ENCODE results near the gene SYNJ1.
"Not testable (repeated sequence)": the region's sequence is repeated elsewhere in the genome, so short reads cannot be mapped to it uniquely, and the experiment has no call there.

Gene SYNJ1, protein sequence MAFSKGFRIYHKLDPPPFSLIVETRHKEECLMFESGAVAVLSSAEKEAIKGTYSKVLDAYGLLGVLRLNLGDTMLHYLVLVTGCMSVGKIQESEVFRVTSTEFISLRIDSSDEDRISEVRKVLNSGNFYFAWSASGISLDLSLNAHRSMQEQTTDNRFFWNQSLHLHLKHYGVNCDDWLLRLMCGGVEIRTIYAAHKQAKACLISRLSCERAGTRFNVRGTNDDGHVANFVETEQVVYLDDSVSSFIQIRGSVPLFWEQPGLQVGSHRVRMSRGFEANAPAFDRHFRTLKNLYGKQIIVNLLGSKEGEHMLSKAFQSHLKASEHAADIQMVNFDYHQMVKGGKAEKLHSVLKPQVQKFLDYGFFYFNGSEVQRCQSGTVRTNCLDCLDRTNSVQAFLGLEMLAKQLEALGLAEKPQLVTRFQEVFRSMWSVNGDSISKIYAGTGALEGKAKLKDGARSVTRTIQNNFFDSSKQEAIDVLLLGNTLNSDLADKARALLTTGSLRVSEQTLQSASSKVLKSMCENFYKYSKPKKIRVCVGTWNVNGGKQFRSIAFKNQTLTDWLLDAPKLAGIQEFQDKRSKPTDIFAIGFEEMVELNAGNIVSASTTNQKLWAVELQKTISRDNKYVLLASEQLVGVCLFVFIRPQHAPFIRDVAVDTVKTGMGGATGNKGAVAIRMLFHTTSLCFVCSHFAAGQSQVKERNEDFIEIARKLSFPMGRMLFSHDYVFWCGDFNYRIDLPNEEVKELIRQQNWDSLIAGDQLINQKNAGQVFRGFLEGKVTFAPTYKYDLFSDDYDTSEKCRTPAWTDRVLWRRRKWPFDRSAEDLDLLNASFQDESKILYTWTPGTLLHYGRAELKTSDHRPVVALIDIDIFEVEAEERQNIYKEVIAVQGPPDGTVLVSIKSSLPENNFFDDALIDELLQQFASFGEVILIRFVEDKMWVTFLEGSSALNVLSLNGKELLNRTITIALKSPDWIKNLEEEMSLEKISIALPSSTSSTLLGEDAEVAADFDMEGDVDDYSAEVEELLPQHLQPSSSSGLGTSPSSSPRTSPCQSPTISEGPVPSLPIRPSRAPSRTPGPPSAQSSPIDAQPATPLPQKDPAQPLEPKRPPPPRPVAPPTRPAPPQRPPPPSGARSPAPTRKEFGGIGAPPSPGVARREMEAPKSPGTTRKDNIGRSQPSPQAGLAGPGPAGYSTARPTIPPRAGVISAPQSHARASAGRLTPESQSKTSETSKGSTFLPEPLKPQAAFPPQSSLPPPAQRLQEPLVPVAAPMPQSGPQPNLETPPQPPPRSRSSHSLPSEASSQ (N-terminal part only)

DNA sequence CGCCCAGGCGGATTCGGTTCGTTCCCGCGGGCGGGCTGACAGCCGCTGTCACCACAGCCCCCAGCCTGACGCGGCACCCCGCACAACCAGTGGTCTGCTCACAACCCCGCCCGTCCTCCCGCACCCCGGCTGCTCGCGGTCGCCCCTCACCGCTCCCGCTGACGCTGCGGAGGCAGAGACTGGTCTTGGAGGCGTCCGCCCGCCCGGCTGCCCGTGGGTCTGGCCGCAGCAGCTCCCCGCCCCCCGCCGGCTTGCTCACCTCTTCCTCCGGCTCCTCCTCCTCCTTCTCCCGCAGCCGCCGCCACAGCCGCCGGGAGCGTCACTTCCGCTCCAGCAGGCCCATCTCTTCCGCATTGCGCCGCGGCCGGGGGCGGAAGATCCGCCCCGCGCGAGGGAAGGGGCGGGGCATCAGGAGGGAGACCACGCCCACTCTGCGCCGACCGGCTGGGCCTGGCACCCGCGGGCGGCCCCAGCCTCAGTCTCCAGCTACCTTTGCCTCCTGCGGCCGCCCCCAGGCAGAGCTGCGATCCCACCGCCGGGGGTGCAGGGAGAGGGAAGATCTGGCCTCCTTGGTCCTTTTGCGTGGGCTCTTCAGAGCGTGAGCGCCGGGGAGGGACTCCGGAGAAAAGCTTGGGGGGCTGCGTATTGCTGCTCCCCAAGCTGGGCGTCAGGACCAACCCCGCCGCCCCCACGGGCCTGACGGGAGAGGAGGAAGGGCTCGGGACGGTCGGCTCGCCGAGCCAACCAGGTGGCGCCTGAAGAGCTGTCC is at the start of gene SYNJ1:
SYNJ1 (minus strand) TSS at position 327 of the 769 bp plus-strand sequence. CDS start 1,118 bp downstream, outside the sequence.
- no peak for FAIRE-seq

DNA sequence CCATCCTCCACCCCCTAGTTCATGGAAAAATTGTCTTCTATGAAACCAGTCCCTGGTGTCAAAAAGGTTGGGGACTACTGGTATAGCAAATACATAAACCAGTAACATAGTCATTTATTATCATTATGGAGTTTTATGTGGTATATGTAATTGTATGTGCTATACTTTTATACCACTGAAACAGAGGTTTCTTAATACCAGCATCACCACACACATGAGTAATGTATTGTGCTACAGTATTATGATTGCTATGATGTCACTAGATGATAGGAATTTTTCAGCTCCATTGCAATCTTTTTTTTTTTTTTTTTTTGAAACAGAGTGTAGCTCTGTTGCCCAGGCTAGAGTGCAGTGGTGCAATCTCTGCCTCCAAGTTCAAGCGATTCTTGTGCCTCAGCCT is 49.5 kb upstream of the SYNJ1 start:
- FAIRE-seq: no peak

DNA sequence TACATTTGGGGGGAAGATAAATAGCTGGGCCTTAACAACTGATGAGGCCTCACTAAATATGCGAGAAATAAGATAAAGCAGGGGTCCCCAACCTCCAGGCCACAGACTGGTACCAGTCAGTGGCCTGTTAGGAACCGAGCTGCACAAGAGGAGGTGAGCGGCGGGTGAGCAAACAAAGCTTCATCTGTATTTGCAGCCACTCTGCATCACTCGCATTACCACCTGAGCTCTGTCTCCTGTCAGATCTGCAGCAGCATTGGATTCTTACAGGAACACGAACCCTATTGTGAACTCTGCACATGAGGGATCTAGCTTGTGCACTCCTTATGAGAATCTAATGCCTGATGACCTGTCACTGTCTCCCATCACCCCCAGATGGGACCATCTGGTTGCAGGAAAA is 48.9 kb upstream of the SYNJ1 start:
- FAIRE-seq: no peak

DNA sequence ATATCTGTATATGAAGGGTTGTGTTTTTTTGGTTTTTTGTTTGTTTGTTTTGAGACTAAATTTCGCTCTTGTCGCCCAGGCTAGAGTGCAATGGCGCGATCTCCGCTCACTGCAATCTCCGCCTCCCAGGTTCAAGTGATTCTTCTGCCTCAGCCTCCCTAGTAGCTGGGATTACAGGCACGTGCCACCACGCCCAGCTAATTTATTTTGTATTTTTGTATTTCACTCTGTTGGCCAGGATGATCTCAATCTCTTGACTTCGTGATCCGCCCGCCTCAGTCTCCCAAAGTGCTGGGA is 45.2 kb upstream of the SYNJ1 start:
- not testable (repeated sequence) for FAIRE-seq

DNA sequence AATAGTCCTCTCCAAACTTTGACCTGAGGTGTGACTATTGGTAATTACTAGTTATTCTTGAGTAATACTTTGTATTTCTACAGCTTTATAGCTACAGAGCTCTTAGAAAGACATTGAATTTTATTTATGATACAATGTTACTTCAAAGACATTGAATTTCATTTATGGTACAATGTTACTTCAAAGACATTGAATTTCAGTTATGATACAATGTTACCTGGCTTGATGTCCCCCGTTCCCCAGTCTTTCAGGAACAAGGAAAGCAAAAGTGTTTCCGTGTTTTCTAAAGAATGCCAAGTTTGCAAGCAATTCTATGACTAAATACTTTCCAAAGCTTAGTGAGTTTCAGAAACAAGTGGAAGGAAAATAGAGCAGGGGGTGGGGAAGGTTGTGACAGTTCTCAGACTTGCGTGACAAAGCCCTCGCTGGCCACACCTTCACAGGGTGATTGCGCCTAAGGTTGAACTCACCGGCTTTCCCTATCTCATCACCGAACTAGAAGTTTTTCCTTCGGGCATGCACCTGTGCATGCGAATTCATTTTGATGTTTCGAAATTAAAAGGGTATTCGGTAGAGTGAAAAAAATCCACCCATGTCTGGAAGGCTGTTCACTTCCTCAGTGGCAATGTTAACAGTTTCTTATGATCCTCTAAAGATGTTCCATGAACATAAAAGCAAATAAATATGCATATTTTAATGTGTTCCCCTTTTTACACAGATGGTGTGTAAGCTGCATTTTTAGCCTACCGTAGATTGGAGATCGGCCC is 44.7 kb upstream of the SYNJ1 start:
- no peak for FAIRE-seq

DNA sequence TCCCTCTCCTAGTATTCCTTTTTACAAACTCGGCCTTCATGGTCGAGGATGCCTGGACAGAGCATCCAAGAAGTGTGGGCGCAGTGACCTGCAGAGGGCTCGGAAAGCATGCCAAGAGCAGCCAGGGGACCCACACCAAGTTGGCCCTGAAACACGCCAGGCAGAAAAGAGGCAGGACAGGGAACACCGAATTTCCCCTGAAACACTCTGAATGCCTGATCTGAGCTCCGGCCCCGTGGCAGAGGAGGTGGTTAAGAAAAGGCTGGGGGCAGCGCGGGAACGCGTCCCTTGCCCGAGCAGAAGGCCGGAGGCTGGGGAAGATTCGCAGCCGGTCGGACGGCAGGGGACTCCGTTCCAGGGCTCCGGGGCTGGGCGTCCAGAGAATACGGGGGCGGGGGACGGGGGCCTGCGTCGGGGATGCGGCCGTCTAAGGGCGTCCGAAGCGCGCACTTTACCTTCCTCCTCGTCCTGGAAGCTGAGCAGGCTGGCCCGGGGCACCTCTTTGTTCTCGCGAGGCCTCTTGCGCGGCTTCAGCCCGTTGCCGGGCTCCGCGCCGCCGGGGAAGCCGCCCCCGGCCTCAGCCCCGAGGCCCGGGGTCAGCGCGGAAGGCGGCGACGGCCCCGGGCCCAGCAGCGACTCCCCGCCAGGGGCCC is 43.2 kb upstream of the SYNJ1 start:
- no peak for FAIRE-seq

DNA sequence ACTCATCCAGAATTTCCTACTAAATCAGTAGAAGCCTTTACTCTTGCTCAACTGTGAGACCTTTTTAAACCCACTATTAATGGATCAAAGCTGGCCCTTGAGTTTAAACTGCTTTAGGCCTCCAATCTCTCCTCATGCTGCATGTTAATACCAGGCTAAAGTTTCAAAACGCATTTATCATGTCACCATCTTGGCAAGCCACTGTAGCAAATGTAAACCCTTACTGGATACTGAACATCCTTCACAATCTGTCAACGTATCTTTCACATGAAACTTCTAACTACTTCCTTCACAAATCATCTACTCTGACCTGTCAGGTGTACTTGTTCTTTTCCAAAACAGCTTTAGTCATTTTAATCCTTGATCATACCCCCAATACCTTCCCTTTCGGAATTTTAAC is 40.7 kb upstream of the SYNJ1 start:
- FAIRE-seq: no peak

DNA sequence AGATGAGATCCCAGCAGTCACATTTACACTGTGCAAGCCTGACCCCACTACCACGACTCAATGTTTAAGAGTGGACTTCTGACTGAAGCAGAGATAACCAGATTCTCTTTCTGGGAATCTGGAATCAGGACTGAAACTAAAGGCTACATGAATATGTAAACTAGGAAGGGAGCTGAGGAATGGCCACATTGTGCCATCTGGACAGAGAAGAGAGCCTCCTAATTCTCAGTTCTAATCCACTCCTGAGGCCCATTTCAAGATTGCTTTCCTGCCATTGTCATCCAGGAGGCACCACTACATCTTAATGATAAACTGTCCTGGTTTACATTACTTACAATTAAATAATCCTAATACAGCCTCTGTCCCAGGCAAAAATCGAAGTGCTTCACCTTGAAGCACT is 37.2 kb upstream of the SYNJ1 start:
- no peak for FAIRE-seq

DNA sequence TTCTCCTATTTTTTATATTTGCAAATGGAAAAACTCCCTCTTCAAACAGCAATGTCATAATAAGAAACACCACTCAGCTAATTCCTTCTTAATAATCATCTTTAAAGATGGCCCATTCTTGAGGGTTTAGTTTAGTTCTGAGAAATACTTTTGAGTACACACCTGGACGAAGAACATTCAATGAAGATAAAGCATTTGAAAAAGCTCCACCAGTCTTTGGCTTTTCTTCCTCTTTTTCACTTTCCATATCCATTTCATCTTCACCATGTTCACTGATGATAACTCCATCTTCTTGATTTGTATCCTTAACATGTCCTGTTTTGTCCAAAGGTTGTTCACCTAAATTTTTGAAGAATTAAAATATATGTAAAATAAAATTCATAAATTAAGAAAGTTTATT is 36.4 kb upstream of the SYNJ1 start:
- no peak for FAIRE-seq

DNA sequence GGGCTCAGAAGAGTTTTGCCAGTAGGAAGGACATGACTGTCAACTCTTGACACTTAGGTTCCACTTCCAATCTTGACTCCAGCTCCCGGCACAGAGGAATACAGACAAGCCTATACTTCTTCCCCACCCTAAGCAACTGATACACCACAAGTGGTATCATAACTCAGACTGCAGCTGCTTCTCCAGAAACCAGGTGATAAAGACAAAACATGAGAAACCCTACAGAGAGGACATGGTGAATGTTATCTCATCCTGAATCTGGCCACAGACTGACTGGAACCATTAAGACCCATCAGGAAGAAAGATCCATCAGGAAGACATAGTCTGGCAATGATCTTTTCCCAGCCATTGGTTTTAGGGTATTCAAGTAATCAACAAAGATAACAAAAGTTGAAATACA is 30.0 kb upstream of the SYNJ1 start:
- FAIRE-seq: no peak

DNA sequence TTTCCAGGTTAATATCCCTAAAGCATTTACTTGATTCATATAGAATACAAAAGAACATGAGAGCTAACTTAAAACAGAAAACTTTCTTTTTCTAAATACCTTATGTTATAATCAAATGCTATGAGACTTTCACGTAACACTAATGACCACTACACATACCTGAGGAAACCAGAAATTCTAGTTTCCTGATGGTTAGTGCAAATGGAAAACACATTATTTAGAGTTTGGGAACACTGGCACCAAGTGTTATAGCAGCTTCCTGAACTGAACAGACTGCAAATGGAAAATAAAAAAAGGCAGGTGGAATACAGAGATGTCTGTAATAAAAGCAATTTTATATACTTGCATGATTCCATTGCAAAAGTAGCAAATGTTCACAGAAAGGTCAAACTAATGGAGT is 28.3 kb upstream of the SYNJ1 start:
- no peak for FAIRE-seq

DNA sequence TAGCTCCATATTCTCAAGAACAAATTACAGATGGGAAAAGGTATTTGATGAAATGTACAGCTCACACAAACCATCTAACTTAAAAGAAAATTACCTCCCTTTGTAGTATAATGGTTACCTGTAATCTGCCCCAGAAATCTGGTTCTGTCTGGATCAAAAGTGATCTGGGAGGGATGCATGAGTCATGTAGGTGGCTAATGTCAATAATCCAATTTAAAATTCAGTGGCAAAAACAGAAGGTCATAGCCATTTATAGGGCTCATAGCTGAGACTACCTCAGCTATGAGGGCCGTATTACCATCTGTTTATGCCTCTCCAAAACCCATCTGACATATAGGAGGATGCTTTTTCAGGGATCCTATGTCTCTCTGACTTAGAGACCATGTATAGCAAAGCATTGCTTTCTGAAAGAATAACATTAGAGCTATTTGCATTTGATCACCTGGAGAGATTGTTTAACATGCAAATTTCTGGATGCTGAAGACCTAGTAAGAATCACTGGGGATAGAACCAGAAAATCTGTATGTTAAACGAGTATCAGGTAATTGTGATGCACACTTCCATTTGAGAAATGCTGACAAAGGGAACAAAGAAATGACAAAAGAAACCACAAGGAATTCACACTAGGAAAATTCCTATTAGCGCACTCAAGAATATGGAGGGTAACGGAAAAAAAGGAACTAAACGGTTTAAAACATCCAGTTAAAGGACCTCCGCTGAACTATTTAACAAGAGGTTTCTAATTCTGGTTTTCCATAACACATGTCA is 26.2 kb upstream of the SYNJ1 start:
- FAIRE-seq: no peak

DNA sequence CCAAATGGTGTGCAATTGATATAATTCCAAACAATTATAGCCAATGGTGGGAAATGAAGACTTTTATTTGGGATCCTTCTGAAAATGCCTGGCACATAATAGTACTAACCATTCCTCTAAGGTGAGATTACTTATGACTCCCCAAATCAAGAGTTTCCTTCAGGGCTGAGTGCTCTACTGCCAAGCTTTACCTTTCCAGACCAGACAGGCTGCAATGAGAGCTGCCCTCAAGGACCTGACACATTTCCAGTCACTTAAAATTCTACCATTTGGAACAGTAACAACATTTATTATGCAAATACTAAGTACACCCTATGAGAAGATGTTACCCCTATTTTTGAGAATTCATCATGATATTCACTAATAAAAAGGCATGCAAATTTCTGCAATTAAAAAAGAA is 22.6 kb upstream of the SYNJ1 start:
- FAIRE-seq: no peak

DNA sequence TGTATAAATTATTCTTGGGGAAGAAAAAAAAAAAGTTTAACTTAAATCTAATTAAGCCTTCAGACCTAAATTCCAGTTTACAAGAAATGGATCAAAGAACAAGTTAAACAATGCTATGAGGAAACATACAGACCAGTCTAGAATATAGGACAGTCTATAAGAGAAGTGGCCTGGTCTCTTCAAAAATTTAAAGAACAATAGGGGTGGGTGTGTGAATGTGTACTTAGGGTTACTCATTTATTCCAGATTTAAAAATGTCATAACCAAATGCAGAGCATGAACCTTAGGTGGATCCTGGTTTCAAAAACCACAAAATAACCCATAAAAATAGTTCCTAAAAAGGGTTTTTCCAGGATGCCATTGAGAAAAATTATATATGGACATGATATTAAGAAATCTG is 21.8 kb upstream of the SYNJ1 start:
- FAIRE-seq: no peak

DNA sequence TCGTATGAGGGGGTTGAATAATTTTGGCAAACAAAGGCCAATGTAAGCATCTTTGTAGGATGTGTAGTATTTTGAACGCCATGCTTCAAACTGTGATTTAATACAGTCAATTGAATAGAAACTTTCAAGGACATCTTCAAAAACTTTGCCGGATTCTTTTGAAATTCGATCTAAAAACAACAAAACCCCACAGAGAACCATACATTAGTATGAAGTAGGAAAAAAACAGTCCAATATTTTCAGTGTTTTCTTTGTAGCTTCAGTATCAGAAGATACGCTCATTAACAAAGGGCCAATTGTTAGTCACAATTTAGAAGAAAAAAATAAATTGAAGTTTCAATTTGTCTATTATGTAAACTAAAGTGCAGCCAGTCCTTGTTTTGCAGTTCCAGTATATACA is 20.7 kb upstream of the SYNJ1 start:
- FAIRE-seq: no peak

DNA sequence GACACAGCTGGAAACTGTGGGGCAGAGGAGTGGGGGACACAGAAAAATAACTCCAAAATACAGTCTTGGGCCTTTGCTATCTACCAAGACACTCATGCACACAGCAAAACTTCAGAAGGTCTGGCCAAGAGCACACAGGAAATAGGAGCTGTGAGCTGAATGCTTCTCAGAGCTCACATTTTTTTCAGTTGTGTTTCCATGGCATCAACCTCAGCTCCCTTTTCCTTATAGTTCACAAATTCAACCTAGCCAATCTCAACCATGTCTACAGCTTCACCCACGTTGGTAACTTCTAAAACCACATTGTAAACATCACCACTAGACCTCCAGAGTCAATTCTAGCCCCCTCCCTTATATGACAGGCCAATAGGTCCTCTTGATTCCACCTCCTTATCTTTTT is 19.6 kb upstream of the SYNJ1 start:
- FAIRE-seq: no peak

DNA sequence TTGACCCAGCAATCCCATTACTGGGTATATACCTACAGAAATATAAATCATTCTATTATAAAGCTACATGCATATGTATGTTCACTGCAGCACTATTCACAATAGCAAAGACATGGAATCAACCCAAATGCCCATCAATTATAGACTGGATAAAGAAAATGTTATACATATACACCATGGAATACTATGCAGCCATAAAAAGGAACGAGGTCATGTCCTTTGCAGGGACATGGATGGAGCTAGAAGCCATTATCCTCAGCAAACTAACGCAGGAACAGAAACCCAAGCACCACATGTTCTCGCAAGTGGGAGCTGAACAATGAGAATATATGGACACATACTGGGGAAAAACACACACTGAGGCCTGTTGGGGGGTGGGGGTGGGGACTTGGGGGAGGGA is 18.9 kb upstream of the SYNJ1 start:
- FAIRE-seq: not testable (repeated sequence)

DNA sequence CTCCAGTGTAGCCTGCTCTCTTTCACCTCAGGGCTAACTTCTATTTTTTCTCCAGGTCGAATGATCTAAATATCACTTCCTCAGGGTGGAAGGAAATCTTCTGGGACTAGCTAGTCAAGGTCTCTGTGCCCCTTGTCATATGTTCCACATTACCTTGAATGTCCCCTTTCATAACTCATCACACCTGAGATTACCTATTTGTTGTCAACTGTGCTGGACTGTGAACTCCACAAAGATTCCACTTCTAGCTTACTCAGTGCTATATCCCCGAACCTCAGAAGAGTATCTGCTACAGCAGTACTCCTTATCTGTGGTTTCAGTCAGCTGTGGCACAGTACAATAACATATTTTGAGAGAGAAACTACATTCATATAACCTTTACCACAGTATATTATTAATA is 14.6 kb upstream of the SYNJ1 start:
- no peak for FAIRE-seq

DNA sequence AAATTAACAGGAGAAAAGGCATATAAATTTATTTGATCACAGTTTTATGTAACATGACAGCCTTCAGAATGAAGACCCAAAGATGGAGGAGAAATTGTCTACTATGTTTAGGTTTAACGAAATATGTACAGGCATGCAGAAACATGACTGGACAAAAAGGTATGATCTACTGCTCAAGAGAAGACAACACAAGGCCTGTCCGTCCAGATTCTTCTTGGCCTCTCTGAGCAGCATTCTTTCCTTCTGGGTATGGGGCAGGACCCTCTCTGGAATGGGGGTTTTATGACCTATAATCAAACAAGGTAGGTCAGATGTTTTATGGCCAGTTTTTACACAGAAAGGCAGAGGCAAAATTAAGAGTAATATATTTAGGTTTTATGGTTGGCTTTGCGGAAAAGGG is 13.5 kb upstream of the SYNJ1 start:
- FAIRE-seq: no peak

DNA sequence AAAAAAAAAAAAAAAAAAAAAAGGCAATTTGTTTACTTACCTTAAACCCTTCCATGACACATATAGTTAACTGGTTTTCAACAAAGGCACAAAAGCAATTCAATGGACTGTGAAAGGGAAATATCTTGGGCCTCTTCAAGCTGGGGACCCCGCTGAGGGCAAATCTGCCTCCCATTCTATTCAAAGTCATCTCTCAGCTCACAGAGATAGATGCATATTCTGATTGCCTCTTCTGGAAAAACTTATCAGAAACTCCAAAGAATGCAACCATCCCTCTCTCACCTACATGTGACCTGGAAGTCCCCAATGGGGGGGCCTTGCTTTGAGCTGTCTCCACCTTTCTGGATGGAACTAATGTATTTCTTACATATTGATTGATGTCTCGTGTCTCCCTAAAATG is 12.1 kb upstream of the SYNJ1 start:
- FAIRE-seq: no peak

All from colon (tissue), 2 donors.